SK-N-MC (cell line): ENCODE results near the gene TALDO1.

ENCODE experiments used
- EZH2 ChIP-seq: fragments of 200-600 bp; sonication (generic); IDR thresholded peaks from one replicate; pipeline ENCODE4 v1.6.1; 2017; ENCODE audit warnings: antibody characterized with exemption
- POLR2AphosphoS5 ChIP-seq: IDR thresholded peaks from 2 replicates; pipeline ENCODE4 v1.6.1; 2012; ENCODE audit warnings: mild to moderate bottlenecking, low read depth, low read length, borderline replicate concordance

GRCh38 chr11:792873-793272, 45.6 kb downstream of the TALDO1 start:
- TF ChIP-seq EZH2: no peak
- TF ChIP-seq POLR2AphosphoS5: no peak
